Measurements from ENCODE around the gene ACP4. TPM values are rescaled to one million over a fixed set of nuclear protein-coding genes. Genes with fewer than 3 reads are reported as not detected.

ACP4 gene
- total and polyA plus RNA-seq, 2 experiments from 2014 or later, result not detected

GRCh38 chr19:50820086-50820485 lies 29.9 kb downstream of the ACP4 start:
- no peaks in the 10 kb centered on the region for H3K79me2 ChIP-seq (replicated peaks; ENCODE audit: insufficient read depth)
- Mint-ChIP-seq H3K36me3 (ENCODE audit: low read depth) (peaks cover 3% of the 10 kb centered on the region; the same call in 1 of the 3 replicates), H3K27ac (no peak overlapping the region), H3K4me3 (peak overlapping the region; percentile 70), H3K27me3 (ENCODE audit: insufficient read depth, low read depth, poor library complexity) (peaks cover 31% of the 10 kb centered on the region), H3K9me3 (peaks cover 10% of the 10 kb centered on the region; the same call in 2 of the 3 replicates), H3K4me1 (peaks cover 32% of the 10 kb centered on the region)
- H3K4me3 ChIP-seq, result peak overlapping the region; percentile 66
- no peak for ATAC-seq
- H3K27me3 ChIP-seq (ENCODE audit: insufficient read depth), result peaks cover 45% of the 10 kb centered on the region
- H2AFZ ChIP-seq, result peak overlapping the region; percentile 96
- no peaks in the 10 kb centered on the region for H3K9me2 ChIP-seq (ENCODE audit: insufficient read depth)
- H3F3A ChIP-seq (replicated peaks; ENCODE audit: low read depth), result no peaks in the 10 kb centered on the region
- H3K27ac ChIP-seq (ENCODE audit: low read depth), result no peak overlapping the region
- no peaks in the 10 kb centered on the region for H3K36me3 ChIP-seq (ENCODE audit: insufficient read depth)
- H3K4me2 ChIP-seq, result peak overlapping the region; percentile 93
- no peak for TF ChIP-seq ETS1 (IDR thresholded peaks at IDR 0.05)
- peak; percentile 37 for TF ChIP-seq EZH2 (IDR thresholded peaks at IDR 0.05; ENCODE audit: low read depth, unreplicated experiment)
- no peak for TF ChIP-seq JUNB (IDR thresholded peaks at IDR 0.05; ENCODE audit: unreplicated experiment)
- TF ChIP-seq, protein P1, sequence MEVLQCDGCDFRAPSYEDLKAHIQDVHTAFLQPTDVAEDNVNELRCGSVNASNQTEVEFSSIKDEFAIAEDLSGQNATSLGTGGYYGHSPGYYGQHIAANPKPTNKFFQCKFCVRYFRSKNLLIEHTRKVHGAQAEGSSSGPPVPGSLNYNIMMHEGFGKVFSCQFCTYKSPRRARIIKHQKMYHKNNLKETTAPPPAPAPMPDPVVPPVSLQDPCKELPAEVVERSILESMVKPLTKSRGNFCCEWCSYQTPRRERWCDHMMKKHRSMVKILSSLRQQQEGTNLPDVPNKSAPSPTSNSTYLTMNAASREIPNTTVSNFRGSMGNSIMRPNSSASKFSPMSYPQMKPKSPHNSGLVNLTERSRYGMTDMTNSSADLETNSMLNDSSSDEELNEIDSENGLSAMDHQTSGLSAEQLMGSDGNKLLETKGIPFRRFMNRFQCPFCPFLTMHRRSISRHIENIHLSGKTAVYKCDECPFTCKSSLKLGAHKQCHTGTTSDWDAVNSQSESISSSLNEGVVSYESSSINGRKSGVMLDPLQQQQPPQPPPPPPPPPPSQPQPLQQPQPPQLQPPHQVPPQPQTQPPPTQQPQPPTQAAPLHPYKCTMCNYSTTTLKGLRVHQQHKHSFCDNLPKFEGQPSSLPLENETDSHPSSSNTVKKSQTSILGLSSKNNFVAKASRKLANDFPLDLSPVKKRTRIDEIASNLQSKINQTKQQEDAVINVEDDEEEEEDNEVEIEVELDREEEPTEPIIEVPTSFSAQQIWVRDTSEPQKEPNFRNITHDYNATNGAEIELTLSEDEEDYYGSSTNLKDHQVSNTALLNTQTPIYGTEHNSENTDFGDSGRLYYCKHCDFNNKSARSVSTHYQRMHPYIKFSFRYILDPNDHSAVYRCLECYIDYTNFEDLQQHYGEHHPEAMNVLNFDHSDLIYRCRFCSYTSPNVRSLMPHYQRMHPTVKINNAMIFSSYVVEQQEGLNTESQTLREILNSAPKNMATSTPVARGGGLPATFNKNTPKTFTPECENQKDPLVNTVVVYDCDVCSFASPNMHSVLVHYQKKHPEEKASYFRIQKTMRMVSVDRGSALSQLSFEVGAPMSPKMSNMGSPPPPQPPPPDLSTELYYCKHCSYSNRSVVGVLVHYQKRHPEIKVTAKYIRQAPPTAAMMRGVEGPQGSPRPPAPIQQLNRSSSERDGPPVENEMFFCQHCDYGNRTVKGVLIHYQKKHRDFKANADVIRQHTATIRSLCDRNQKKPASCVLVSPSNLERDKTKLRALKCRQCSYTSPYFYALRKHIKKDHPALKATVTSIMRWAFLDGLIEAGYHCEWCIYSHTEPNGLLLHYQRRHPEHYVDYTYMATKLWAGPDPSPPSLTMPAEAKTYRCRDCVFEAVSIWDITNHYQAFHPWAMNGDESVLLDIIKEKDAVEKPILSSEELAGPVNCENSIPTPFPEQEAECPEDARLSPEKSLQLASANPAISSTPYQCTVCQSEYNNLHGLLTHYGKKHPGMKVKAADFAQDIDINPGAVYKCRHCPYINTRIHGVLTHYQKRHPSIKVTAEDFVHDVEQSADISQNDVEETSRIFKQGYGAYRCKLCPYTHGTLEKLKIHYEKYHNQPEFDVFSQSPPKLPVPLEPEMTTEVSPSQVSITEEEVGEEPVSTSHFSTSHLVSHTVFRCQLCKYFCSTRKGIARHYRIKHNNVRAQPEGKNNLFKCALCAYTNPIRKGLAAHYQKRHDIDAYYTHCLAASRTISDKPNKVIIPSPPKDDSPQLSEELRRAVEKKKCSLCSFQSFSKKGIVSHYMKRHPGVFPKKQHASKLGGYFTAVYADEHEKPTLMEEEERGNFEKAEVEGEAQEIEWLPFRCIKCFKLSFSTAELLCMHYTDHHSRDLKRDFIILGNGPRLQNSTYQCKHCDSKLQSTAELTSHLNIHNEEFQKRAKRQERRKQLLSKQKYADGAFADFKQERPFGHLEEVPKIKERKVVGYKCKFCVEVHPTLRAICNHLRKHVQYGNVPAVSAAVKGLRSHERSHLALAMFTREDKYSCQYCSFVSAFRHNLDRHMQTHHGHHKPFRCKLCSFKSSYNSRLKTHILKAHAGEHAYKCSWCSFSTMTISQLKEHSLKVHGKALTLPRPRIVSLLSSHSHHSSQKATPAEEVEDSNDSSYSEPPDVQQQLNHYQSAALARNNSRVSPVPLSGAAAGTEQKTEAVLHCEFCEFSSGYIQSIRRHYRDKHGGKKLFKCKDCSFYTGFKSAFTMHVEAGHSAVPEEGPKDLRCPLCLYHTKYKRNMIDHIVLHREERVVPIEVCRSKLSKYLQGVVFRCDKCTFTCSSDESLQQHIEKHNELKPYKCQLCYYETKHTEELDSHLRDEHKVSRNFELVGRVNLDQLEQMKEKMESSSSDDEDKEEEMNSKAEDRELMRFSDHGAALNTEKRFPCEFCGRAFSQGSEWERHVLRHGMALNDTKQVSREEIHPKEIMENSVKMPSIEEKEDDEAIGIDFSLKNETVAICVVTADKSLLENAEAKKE (CRISPR knock-in tag; IDR thresholded peaks at IDR 0.05), result no peak
- no peak for DNase-seq (ENCODE audit: low spot score)
- H3K4me1 ChIP-seq (ENCODE audit: insufficient read depth), result peaks cover 23% of the 10 kb centered on the region
- H4K20me1 ChIP-seq (replicated peaks; ENCODE audit: insufficient read depth), result no peaks in the 10 kb centered on the region

Measured in GM23338 (cell line).